GM18507 (cell line): Measurements from ENCODE around the gene PCDHGB7.
A peak's percentile ranks its signal among the peaks of the same experiment; 100 is the strongest.
"Not testable (repeated sequence)": the region's sequence is repeated elsewhere in the genome, so short reads cannot be mapped to it uniquely, and the experiment has no call there.

Experiments used
- DNase-seq: peaks from one replicate; pipeline ENCODE4 v3.0.0; 2011; ENCODE audit warnings: low read depth; ENCODE audit not compliant: insufficient read length; ENCODE audit errors: extremely low spot score
- FAIRE-seq: peaks from 2 replicates; lab custom pipeline; 2011; peaks lifted over from hg19 to GRCh38; lab: Jason Lieb, UNC

The PCDHGB7 gene

GRCh38 chr5:141421489-141421855 lies 4.0 kb downstream of the PCDHGB7 start:
- no peak for FAIRE-seq
- no peak for DNase-seq

GRCh38 chr5:141422742-141423291 lies 5.3 kb downstream of the PCDHGB7 start:
- no peak for DNase-seq
- no peak for FAIRE-seq

GRCh38 chr5:141427783-141428426 lies 10.4 kb downstream of the PCDHGB7 start:
- DNase-seq = no peak
- no peak for FAIRE-seq

- FAIRE-seq (peak; percentile 89), DNase-seq (peak; percentile 69)
Measured at GRCh38 chr5:141430332-141431113, 13.0 kb downstream of the PCDHGB7 start, which contains the start of gene PCDHGA12. Gene PCDHGA12 (plus strand): TSS chr5:141430507. CDS start chr5:141430760, 253 bp downstream.

GRCh38 chr5:141431286-141431685 lies 13.8 kb downstream of the PCDHGB7 start:
- FAIRE-seq (peak; percentile 69), DNase-seq (no peak)

GRCh38 chr5:141432308-141432707 lies 14.8 kb downstream of the PCDHGB7 start:
- not testable (repeated sequence) for FAIRE-seq, DNase-seq

- FAIRE-seq, DNase-seq: not testable (repeated sequence)
Measured at GRCh38 chr5:141432726-141433125, 15.2 kb downstream of the PCDHGB7 start.

GRCh38 chr5:141434006-141434405 lies 16.5 kb downstream of the PCDHGB7 start:
- DNase-seq (no peak), FAIRE-seq (no peak)

GRCh38 chr5:141437221-141437620 lies 19.7 kb downstream of the PCDHGB7 start:
- no peak for FAIRE-seq
- no peak for DNase-seq

GRCh38 chr5:141439411-141440141 lies 22.1 kb downstream of the PCDHGB7 start:
- no peak for FAIRE-seq
- DNase-seq = no peak

- DNase-seq (no peak), FAIRE-seq (no peak)
Measured at GRCh38 chr5:141440341-141440740, 22.9 kb downstream of the PCDHGB7 start.

- FAIRE-seq (no peak), DNase-seq (no peak)
Measured at GRCh38 chr5:141441571-141442170, 24.2 kb downstream of the PCDHGB7 start.

- no peak for DNase-seq
- FAIRE-seq = no peak
Measured at GRCh38 chr5:141465351-141465750, 47.9 kb downstream of the PCDHGB7 start.
